PFSK-1 (cell line): ENCODE measurements around the gene FTH1.

Experiments
- POLR2AphosphoS5 ChIP-seq: IDR thresholded peaks from 2 replicates; pipeline ENCODE4 v1.6.1; 2012; ENCODE audit warnings: low read depth, mild to moderate bottlenecking, control low read depth, low read length, moderate library complexity
- REST ChIP-seq, 2 experiments: IDR thresholded peaks; 2 replicates each; pipeline versions ENCODE4 v1.6.1 to v1.8.0; 2011 to 2012; ENCODE audit warnings: low read depth in 2 of 2, low read length in 2 of 2, control low read depth in 1 of 2, inconsistent platforms in 1 of 2, mild to moderate bottlenecking in 1 of 2, moderate library complexity in 1 of 2; ENCODE audit not compliant: insufficient read depth in 1 of 2

DNA sequence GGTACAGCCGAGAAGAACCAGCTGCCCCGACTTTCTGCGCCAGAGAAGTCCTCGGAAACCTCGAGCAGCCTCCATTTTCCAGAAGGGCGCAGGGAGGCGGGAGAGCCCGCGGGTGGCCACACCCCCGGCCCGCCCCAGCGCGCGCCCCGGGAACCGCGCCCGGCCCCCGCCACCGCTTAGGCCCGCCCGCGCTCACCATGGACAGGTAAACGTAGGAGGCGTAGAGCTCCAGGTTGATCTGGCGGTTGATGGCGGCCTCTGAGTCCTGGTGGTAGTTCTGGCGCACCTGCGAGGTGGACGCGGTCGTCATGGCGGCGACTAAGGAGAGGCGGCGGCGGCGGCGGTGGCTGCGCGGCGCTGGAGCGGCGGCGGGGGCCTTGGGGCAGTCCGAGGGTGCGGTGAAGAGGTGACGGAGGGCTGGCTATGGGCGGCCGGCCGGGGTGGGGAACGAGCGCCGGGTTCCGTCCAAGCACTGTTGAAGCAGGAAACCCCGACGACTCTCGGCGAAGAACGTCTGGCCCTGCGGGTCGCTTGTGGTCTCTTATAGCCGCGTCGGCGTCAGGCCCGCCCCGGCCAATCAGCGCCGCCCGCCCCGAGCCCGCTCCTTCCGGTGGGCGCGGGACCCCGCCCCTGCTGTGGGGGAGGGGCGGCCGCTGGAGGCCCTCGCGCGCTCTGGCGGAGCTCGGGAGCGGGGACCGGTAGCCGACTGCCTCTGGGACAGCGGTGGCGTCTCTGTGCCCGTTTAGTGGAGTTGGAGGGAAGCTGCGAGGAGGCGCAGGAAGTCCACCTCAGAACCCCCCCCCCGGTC, at the start of gene FTH1:
- TF ChIP-seq REST (IDR thresholded peaks at IDR 0.05; ENCODE audit: insufficient read depth in 1 of 2, low read depth in 2 of 2, low read length in 2 of 2), result no peak
- TF ChIP-seq POLR2AphosphoS5, result peak; percentile 89
